Thoracic aorta (tissue), 2 donors: ENCODE data around the gene RPL11. TPM values are rescaled to one million over a fixed set of nuclear protein-coding genes. Genes with fewer than 3 reads are reported as not detected.
"Not testable (repeated sequence)": the region's sequence is repeated elsewhere in the genome, so short reads cannot be mapped to it uniquely, and the experiment has no call there.

Source experiments
- ATAC-seq: fragments of 150-250 bp; one replicate; pipeline ENCODE4 v1.8.0; 2017; ENCODE audit warnings: low read depth; ENCODE audit not compliant: insufficient number of reproducible peaks, low FRiP score
- DNase-seq: peaks from one replicate; pipeline ENCODE4 v3.0.0-alpha.2; 2020; ENCODE audit warnings: low spot score
- H3K27ac ChIP-seq, 2 donors: fragments of 200-600 bp; sonication (generic); 1 replicate in 1 of 2; 2 replicates in 1 of 2; pipeline ENCODE4 v1.5.1; 2016; ENCODE audit warnings: mild to moderate bottlenecking in 2 of 2, moderate library complexity in 2 of 2
- H3K27me3 ChIP-seq: fragments of 200-600 bp; sonication (generic); replicated peaks from 2 replicates; pipeline ENCODE4 v1.6.0; 2016; ENCODE audit warnings: mild to moderate bottlenecking; ENCODE audit not compliant: insufficient read depth
- H3K36me3 ChIP-seq: fragments of 200-600 bp; sonication (generic); one replicate; pipeline ENCODE4 v1.5.1; 2016
- H3K4me1 ChIP-seq, 2 donors: fragments of 200-600 bp; sonication (generic); 1 replicate in 1 of 2; 2 replicates in 1 of 2; pipeline versions ENCODE4 v1.5.1 to v1.6.0; 2016; ENCODE audit warnings: low read depth in 2 of 2, mild to moderate bottlenecking in 1 of 2; ENCODE audit not compliant: control insufficient read depth in 1 of 2
- H3K4me3 ChIP-seq: fragments of 200-600 bp; sonication (generic); 2 replicates; pipeline ENCODE4 v1.5.1; 2016; ENCODE audit warnings: mild to moderate bottlenecking
- H3K9me3 ChIP-seq: fragments of 200-600 bp; sonication (generic); 2 replicates; pipeline ENCODE4 v1.5.1; 2016
- total RNA-seq, 2 donors: library from RNA; depleted of rRNA; stranded (reverse); fragments of >200 nt; gene quantifications; one replicate each; pipeline versions ENCODE4 v1.1.0 to v1.2.3, GENCODE V29; 2016
- TF ChIP-seq, protein P1 (sequence below): fragments of 200-600 bp; sonication (generic); IDR thresholded peaks from one replicate; pipeline ENCODE4 v1.5.1; 2019; ENCODE audit warnings: antibody characterized with exemption

The RPL11 gene
- total RNA-seq, 2 donors from 2014 or later: 433 to 469 TPM

- Histone ChIP-seq H3K4me1 (no peaks in the 10 kb centered on the region), H3K4me3 (no peak overlapping the region), H3K36me3 (no peaks in the 10 kb centered on the region), H3K9me3 (no peaks in the 10 kb centered on the region), H3K27me3 (no peaks in the 10 kb centered on the region), H3K27ac (no peak overlapping the region)
- TF ChIP-seq, protein P1, sequence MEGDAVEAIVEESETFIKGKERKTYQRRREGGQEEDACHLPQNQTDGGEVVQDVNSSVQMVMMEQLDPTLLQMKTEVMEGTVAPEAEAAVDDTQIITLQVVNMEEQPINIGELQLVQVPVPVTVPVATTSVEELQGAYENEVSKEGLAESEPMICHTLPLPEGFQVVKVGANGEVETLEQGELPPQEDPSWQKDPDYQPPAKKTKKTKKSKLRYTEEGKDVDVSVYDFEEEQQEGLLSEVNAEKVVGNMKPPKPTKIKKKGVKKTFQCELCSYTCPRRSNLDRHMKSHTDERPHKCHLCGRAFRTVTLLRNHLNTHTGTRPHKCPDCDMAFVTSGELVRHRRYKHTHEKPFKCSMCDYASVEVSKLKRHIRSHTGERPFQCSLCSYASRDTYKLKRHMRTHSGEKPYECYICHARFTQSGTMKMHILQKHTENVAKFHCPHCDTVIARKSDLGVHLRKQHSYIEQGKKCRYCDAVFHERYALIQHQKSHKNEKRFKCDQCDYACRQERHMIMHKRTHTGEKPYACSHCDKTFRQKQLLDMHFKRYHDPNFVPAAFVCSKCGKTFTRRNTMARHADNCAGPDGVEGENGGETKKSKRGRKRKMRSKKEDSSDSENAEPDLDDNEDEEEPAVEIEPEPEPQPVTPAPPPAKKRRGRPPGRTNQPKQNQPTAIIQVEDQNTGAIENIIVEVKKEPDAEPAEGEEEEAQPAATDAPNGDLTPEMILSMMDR: no peak
- no peak for DNase-seq
- ATAC-seq: no peak
These were observed 35.1 kb downstream of the RPL11 start for GRCh38 chr1:23726686-23727085.

DNA sequence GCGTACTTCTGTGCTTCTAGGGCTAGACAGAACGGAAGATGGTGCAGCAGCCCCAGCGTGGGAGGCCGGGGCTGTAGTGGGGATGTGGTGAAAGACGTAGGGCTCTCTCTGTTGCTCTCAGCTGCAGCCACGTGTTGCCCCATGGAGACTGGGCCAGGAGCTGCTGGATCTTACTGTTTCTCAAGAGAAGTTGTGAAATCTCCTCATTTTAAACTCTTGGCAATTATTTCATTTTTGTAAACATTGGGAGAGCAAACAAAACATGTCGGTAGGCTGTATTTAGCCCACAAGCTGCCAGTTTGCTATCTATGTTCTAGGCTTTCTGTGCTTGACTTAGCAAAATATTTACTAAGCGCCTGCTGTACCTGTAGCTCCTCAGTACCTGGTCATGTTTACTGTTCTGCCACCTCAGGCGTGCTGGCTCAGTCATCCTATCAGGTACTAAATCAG is 35.8 kb downstream of the RPL11 start:
- no peak overlapping the region for H3K27ac ChIP-seq
- H3K4me1 ChIP-seq: no peaks in the 10 kb centered on the region
- TF ChIP-seq, protein P1: no peak
- no peak for DNase-seq
- no peak overlapping the region for H3K4me3 ChIP-seq
- ATAC-seq: no peak
- no peaks in the 10 kb centered on the region for H3K27me3 ChIP-seq
- no peaks in the 10 kb centered on the region for H3K36me3 ChIP-seq
- H3K9me3 ChIP-seq: no peaks in the 10 kb centered on the region

DNA sequence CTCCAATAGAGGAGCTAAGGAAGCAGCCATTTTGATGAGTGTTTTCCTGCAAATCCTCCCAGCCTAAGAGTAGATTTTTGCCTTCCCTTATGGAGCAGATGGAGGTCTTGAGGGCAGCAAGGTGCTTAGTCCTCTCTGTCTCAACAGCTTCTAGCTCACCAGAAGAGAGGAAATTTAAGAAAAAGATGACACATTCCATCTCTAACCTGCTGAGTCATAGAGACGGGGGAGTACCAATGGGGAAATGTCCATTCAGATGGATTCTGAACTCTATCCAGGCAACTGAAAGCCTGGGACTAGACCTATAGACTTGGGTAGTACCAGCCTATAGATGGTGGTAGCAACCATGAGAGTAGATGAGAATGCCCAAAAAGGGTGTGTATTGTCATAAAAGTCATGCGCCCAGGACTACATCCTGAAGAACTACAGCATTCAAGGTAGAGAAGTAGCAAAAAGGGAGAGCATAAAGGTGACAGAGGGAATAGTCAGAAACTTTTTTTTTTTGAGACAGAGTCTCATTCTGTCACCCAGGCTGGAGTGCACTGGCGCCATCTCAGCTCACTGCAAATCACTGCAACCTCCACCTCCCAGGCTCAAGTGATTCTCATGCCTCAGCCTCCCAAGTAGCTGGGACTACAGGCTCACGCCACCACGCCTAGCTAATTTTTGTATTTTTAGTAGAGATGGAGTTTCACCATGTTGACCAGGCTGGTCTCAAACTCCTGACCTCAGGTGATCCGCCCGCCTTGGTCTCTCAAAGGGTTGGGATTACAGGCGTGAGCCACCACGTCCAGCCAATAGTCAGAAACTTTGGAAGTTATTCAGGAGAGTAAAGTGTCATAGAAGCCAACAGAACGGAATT is 41.0 kb downstream of the RPL11 start:
- H3K9me3 ChIP-seq: no peaks in the 10 kb centered on the region
- TF ChIP-seq, protein P1: no peak
- no peak overlapping the region for H3K4me3 ChIP-seq
- no peaks in the 10 kb centered on the region for H3K4me1 ChIP-seq
- H3K36me3 ChIP-seq: no peaks in the 10 kb centered on the region
- ATAC-seq: no peak
- no peak overlapping the region for H3K27ac ChIP-seq
- no peaks in the 10 kb centered on the region for H3K27me3 ChIP-seq
- no peak for DNase-seq

DNA sequence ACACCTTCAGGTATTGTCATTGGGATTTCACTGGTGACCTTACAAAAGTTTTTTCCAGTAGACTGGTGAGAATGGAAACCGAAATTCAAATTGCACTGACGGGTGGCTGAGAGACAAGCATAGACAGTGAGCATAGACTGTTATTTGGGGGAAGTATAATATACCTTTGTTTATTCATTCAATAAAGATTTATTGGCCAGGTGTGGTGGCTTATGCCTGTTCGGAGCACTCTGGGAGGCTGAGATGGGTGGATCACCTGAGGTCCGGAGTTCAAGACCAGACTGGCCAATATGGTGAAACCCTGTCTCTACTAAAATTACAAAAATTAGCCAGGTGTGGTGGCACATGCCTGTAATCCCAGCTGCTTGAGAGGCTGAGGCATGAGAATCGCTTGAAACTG is 41.7 kb downstream of the RPL11 start:
- H3K36me3 ChIP-seq, DNase-seq, H3K4me3 ChIP-seq, ATAC-seq, H3K9me3 ChIP-seq, H3K27me3 ChIP-seq, H3K4me1 ChIP-seq, H3K27ac ChIP-seq: not testable (repeated sequence)

DNA sequence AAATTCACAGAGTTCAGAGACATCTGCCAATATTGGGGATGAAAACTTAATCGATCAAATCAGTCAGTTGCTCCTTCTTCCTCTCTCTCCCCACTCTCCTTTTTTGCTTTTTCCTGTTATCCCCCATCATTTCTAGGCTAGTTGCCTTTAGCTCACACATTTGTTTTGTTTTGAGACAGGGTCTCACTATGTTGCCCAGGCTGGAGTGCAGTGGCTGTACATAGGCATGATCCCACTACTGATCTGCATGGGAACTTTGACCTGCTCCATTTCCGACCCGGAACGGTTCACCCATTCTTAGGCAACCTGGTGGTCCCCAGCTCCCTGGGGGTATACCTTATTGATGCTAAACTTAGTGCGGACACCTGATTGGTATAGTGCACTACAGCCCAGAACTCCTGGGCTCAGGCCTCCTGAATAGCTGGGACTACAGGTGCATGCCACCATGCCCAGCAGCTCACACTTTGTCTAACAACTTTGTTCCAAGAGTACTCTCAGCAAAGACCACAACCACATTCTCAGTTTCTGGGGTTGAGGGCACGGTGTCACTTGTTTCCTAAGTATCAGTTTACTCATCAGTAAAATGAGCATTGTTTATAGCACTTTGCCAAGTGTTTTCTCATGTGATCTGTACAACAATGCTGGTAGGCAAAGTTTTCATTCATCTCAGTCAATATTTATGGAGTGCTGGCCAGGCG is 45.0 kb downstream of the RPL11 start:
- H3K9me3 ChIP-seq: no peaks in the 10 kb centered on the region
- DNase-seq (no peak), ATAC-seq (no peak)
- no peaks in the 10 kb centered on the region for H3K36me3 ChIP-seq
- H3K27ac ChIP-seq: no peak overlapping the region
- TF ChIP-seq, protein P1: no peak
- no peaks in the 10 kb centered on the region for H3K27me3 ChIP-seq
- no peak overlapping the region for H3K4me3 ChIP-seq
- H3K4me1 ChIP-seq: no peaks in the 10 kb centered on the region
